H1 (cell line): ENCODE results near the gene PAOX.

ENCODE experiments used
- EP300 ChIP-seq, 2 experiments: IDR thresholded peaks; 1 replicate in 1 of 2; 2 replicates in 1 of 2; pipeline ENCODE4 v1.6.1; 2011 to 2012; ENCODE audit warnings: low read depth in 2 of 2, low read length in 2 of 2, mild to moderate bottlenecking in 2 of 2, borderline replicate concordance in 1 of 2, inconsistent platforms in 1 of 2, moderate library complexity in 1 of 2
- TF ChIP-seq, protein P1 (sequence below), 3 experiments: IDR thresholded peaks; 1 replicate in 2 of 3; 2 replicates in 1 of 3; pipeline versions ENCODE4 v1.5.1 to v1.6.1; 2011; ENCODE audit warnings: low read length in 3 of 3, mild to moderate bottlenecking in 3 of 3, inconsistent platforms in 2 of 3, low read depth in 1 of 3, moderate library complexity in 1 of 3; ENCODE audit not compliant: insufficient read depth in 1 of 3; ENCODE audit errors: control extremely low read depth in 1 of 3

DNA sequence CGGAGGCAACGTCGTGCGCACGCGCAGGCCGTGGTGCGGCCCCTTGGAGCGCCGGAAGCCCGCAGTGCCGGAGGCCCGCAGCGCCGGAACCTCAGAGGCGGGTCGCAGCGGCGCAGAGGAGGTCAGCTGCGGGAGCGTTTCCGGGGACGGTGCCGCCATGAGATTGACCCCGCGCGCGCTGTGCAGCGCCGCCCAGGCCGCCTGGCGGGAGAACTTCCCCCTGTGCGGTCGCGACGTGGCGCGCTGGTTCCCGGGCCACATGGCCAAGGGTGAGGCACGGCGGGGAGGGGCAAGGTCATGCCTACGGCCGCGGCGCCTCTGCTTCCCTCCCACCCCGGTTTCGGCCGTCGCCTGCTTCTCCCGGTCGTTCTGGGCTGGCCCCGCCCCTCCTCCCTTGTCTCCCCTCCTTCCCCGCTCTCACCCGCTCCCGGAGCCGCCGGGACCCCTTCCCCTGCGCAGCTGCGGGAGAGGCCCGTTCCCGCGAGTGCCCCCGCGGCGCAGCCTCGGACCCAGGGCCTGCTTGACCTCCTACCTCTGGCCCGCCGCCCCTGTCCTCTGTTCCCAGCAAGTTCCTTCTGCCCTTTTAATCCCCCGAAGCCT is 15.1 kb downstream of the PAOX start, which contains the start of gene MTG1:
- TF ChIP-seq, protein P1, sequence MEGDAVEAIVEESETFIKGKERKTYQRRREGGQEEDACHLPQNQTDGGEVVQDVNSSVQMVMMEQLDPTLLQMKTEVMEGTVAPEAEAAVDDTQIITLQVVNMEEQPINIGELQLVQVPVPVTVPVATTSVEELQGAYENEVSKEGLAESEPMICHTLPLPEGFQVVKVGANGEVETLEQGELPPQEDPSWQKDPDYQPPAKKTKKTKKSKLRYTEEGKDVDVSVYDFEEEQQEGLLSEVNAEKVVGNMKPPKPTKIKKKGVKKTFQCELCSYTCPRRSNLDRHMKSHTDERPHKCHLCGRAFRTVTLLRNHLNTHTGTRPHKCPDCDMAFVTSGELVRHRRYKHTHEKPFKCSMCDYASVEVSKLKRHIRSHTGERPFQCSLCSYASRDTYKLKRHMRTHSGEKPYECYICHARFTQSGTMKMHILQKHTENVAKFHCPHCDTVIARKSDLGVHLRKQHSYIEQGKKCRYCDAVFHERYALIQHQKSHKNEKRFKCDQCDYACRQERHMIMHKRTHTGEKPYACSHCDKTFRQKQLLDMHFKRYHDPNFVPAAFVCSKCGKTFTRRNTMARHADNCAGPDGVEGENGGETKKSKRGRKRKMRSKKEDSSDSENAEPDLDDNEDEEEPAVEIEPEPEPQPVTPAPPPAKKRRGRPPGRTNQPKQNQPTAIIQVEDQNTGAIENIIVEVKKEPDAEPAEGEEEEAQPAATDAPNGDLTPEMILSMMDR (IDR thresholded peaks at IDR 0.05; ENCODE audit: control extremely low read depth in 1 of 3, insufficient read depth in 1 of 3, low read depth in 1 of 3, low read length in 3 of 3), result peak in 1 of 3 experiments; percentile 3; a peak in 1 of 4 replicates
- no peak; a peak in 1 of 3 replicates for TF ChIP-seq EP300 (IDR thresholded peaks at IDR 0.05; ENCODE audit: borderline replicate concordance in 1 of 2, low read depth in 2 of 2, low read length in 2 of 2)
